IMR-90 (cell line): ENCODE measurements around the gene GUCY1A2. TPM values are rescaled to one million over a fixed set of nuclear protein-coding genes. Genes with fewer than 3 reads are reported as not detected.

Experiments used
- ATAC-seq: fragments of 200-7000 bp; cut with Tn5 transposase; 2 replicates; pipeline ENCODE4 v1.9.1; 2020; ENCODE audit warnings: low read depth, mild to moderate bottlenecking, moderate library complexity
- BruUV-seq: library from RNA; stranded (reverse); fragments of 400-500 nt; replicated peaks from 2 replicates; lab custom pipeline; 2021; lab: Mats Ljungman, UMichigan
- CTCF ChIA-PET: fragments of 300-600 bp; formaldehyde crosslinking; extraction: SDS; loops from one replicate; lab custom pipeline; 2021; ENCODE audit warnings: antibody characterized with exemption; lab: Yijun Ruan, JAX
- POLR2A ChIA-PET: fragments of 300-600 bp; sonication (Branson Sonifier 250); formaldehyde crosslinking; loops from one replicate; lab custom pipeline; 2022; ENCODE audit warnings: antibody characterized with exemption; ENCODE audit not compliant: unreplicated experiment; lab: Charles Lee
- DNase-seq: peaks from one replicate; pipeline ENCODE4 v3.0.0; 2013
- H2AFZ ChIP-seq: replicated peaks from 2 replicates; pipeline ENCODE3; 2013; ENCODE audit warnings: low read length, mild to moderate bottlenecking; ENCODE audit not compliant: poor library complexity
- H2AK5ac ChIP-seq: 2 replicates; pipeline ENCODE4 v1.6.1; 2013; ENCODE audit warnings: low read depth, low read length, inconsistent platforms
- H2AK9ac ChIP-seq: replicated peaks from 2 replicates; pipeline ENCODE3; 2013; ENCODE audit warnings: mild to moderate bottlenecking, low read depth, low read length, moderate library complexity; ENCODE audit not compliant: poor library complexity
- H2BK120ac ChIP-seq: 2 replicates; pipeline ENCODE4 v1.6.1; 2013; ENCODE audit warnings: low read depth, low read length, inconsistent platforms
- H2BK15ac ChIP-seq: 3 replicates; pipeline ENCODE4 v1.6.1; 2013; ENCODE audit warnings: low read depth, low read length, inconsistent platforms
- H2BK20ac ChIP-seq: 2 replicates; pipeline ENCODE4 v1.6.1; 2013; ENCODE audit warnings: low read depth, mild to moderate bottlenecking, inconsistent platforms, low read length, moderate library complexity
- H2BK5ac ChIP-seq: 2 replicates; pipeline ENCODE4 v1.6.1; 2013; ENCODE audit warnings: mild to moderate bottlenecking, low read depth, low read length, inconsistent platforms; ENCODE audit not compliant: poor library complexity, severe bottlenecking
- H3K14ac ChIP-seq: replicated peaks from 2 replicates; pipeline ENCODE4 v1.6.1; 2013; ENCODE audit warnings: low read depth, low read length, inconsistent platforms
- H3K18ac ChIP-seq: 2 replicates; pipeline ENCODE4 v1.6.1; 2013; ENCODE audit warnings: low read depth, low read length, control low read depth
- H3K23ac ChIP-seq: 2 replicates; pipeline ENCODE4 v1.6.1; 2013; ENCODE audit warnings: low read depth, low read length, inconsistent platforms
- H3K27ac ChIP-seq: 2 replicates; pipeline ENCODE4 v1.5.1; 2013; ENCODE audit warnings: mild to moderate bottlenecking, control low read depth, low read length; ENCODE audit not compliant: insufficient read depth
- H3K27me3 ChIP-seq: 2 replicates; pipeline ENCODE4 v1.6.1; 2013; ENCODE audit warnings: low read length; ENCODE audit not compliant: control insufficient read depth, insufficient read depth
- H3K36me3 ChIP-seq: 2 replicates; pipeline ENCODE4 v1.6.1; 2013; ENCODE audit warnings: low read length, mixed read lengths; ENCODE audit not compliant: control insufficient read depth, insufficient read depth
- H3K4ac ChIP-seq: 2 replicates; pipeline ENCODE4 v1.6.1; 2013; ENCODE audit warnings: low read depth, low read length, inconsistent platforms
- H3K4me1 ChIP-seq: 2 replicates; pipeline ENCODE4 v1.6.1; 2013; ENCODE audit warnings: low read length, mixed read lengths; ENCODE audit not compliant: control insufficient read depth, insufficient read depth
- H3K4me2 ChIP-seq: 2 replicates; pipeline ENCODE4 v1.6.1; 2013; ENCODE audit warnings: low read depth, mild to moderate bottlenecking, control low read depth, low read length, moderate library complexity
- H3K4me3 ChIP-seq: 2 replicates; pipeline ENCODE4 v1.5.1; 2013; ENCODE audit warnings: low read depth, mild to moderate bottlenecking, control low read depth, low read length, moderate library complexity; ENCODE audit not compliant: insufficient read depth
- H3K56ac ChIP-seq: 2 replicates; pipeline ENCODE4 v1.6.1; 2013; ENCODE audit warnings: low read length, inconsistent platforms; ENCODE audit not compliant: insufficient read depth; ENCODE audit errors: extremely low read depth
- H3K79me1 ChIP-seq, 2 experiments: 2 replicates each; pipeline ENCODE4 v1.6.1; 2013; ENCODE audit warnings: low read length in 2 of 2, inconsistent platforms in 1 of 2, low read depth in 1 of 2
- H3K9ac ChIP-seq: 2 replicates; pipeline ENCODE4 v1.6.1; 2013; ENCODE audit warnings: low read depth, low read length, control low read depth
- H3K9me1 ChIP-seq: 2 replicates; pipeline ENCODE4 v1.6.1; 2013; ENCODE audit warnings: low read length, inconsistent platforms; ENCODE audit not compliant: insufficient read depth
- H3K9me3 ChIP-seq: 2 replicates; pipeline ENCODE4 v1.6.1; 2013; ENCODE audit warnings: low read length; ENCODE audit not compliant: control insufficient read depth, insufficient read depth
- H4K20me1 ChIP-seq: 2 replicates; pipeline ENCODE4 v1.6.1; 2013; ENCODE audit warnings: low read length, inconsistent platforms; ENCODE audit not compliant: insufficient read depth
- H4K5ac ChIP-seq: 2 replicates; pipeline ENCODE4 v1.6.1; 2013; ENCODE audit warnings: mild to moderate bottlenecking, low read depth, low read length, control low read depth
- H4K8ac ChIP-seq, 2 experiments: 2 replicates each; pipeline ENCODE4 v1.6.1; 2013; ENCODE audit warnings: low read depth in 2 of 2, low read length in 2 of 2, control low read depth in 1 of 2, inconsistent platforms in 1 of 2
- H4K91ac ChIP-seq: 2 replicates; pipeline ENCODE4 v1.6.1; 2013; ENCODE audit warnings: low read depth, low read length, inconsistent platforms; ENCODE audit not compliant: insufficient read depth
- BHLHE40 ChIP-seq: fragments of 150-350 bp; IDR thresholded peaks from 2 replicates; pipeline ENCODE4 v1.6.1; 2016; ENCODE audit warnings: mild to moderate bottlenecking, low read depth, low read length
- CEBPB ChIP-seq: IDR thresholded peaks from 2 replicates; pipeline ENCODE4 v1.6.1; 2012; ENCODE audit warnings: low read depth, low read length, improper control_type of control experiment
- MAZ ChIP-seq: IDR thresholded peaks from 2 replicates; pipeline ENCODE4 v1.6.1; 2012; ENCODE audit warnings: low read depth, mild to moderate bottlenecking, low read length, improper control_type of control experiment, moderate library complexity, borderline replicate concordance
- POLR2A ChIP-seq: IDR thresholded peaks from 2 replicates; pipeline ENCODE4 v1.6.1; 2012; ENCODE audit warnings: mild to moderate bottlenecking, low read depth, low read length
- RAD21 ChIP-seq: IDR thresholded peaks from 2 replicates; pipeline ENCODE4 v1.6.1; 2012; ENCODE audit warnings: low read length, improper control_type of control experiment
- WGBS, 2 experiments: methylation state at CpG; one replicate each; pipeline versions ENCODE4 v1.1.5 to v1.1.7; 2013; ENCODE audit warnings: missing lambda C conversion rate in 2 of 2; ENCODE audit not compliant: insufficient read length in 1 of 2; ENCODE audit errors: extremely low coverage in 2 of 2; 5-methylcytosine and 5-hydroxymethylcytosine counted together
- dilution Hi-C: fragments of 300-500 bp; cut with HindIII; formaldehyde crosslinking; loops from one replicate; pipeline ENCODE4 v1.14.3; 2018; ENCODE audit warnings: low sequenced_read_pairs; ENCODE audit not compliant: unreplicated experiment
- in situ Hi-C: fragments of 300-500 bp; cut with MboI; formaldehyde crosslinking; loops from 3 replicates; pipeline ENCODE4 v1.14.3; 2019; ENCODE audit warnings: low sequenced_read_pairs, inconsistent platforms, mixed read lengths
- intact Hi-C: fragments of 100-400 bp; cut with micrococcal nuclease; formaldehyde crosslinking; loops from 2 replicates; pipeline ENCODE4 v1.10.0; 2022
- polyA plus RNA-seq, 3 experiments: library from polyadenylated mRNA; depleted of rRNA; stranded (reverse); fragments of >200 nt; gene quantifications; 2 replicates each; pipeline ENCODE4 v1.2.3, GENCODE V29; 2012; ENCODE audit warnings: low replicate concordance in 1 of 3
- total RNA-seq: library from RNA; depleted of rRNA; stranded (reverse); fragments of >200 nt; gene quantifications from 2 replicates; pipeline ENCODE4 v1.2.3, GENCODE V29; 2012

GUCY1A2 gene
- total and polyA plus RNA-seq, 2 of the 4 experiments (the other 2 are of a cell fraction): under 0.01 to 0.03 TPM

DNA sequence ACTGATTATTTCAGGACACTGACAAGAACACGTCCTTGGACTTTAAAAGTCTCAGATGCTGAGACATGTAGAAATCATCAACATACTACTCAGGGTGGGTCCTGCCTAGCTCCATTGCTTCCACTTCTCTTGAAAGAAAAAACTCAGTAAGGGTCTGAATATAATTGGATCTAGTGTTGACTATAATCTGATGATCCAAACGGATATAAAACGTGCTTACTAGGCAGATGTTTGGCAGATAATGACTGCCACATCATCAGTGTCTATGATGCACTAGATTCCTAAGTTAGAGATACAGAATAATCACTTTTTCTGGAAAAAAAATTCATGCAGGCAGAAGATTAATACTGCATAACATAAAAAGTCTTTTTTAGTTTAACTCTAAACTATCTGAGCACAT, 21.6 kb downstream of the GUCY1A2 start:
- ChIA-PET CTCF (interaction anchor here (1.2 kb wide), 1 partner anchor 20 kb away, joined by 4 read pairs; no protein-coding TSS in a partner anchor), POLR2A (no interaction called here)
- H3K4me3 ChIP-seq: no peak overlapping the region
- no peak overlapping the region for H2AFZ ChIP-seq
- no peaks in the 10 kb centered on the region for H3K9me1 ChIP-seq
- dilution Hi-C loops: no loop called here
- H4K5ac ChIP-seq: no peak overlapping the region
- no peak overlapping the region for H2AK5ac ChIP-seq
- no peak overlapping the region for H3K14ac ChIP-seq
- H4K91ac ChIP-seq: no peak overlapping the region
- H2BK15ac ChIP-seq: no peak overlapping the region
- H2BK20ac ChIP-seq: no peak overlapping the region
- no peak overlapping the region for H4K8ac ChIP-seq
- no peaks in the 10 kb centered on the region for H3K4me1 ChIP-seq
- no peaks in the 10 kb centered on the region for H3K9me3 ChIP-seq
- intact Hi-C loops: no loop called here
- H3K18ac ChIP-seq: no peak overlapping the region
- no peak overlapping the region for H3K27ac ChIP-seq
- no TSS peak for BruUV-seq
- no peak overlapping the region for H3K4me2 ChIP-seq
- H3K23ac ChIP-seq: no peak overlapping the region
- no peak for ATAC-seq
- no peaks in the 10 kb centered on the region for H3K79me1 ChIP-seq
- H2BK120ac ChIP-seq: no peak overlapping the region
- no peaks in the 10 kb centered on the region for H3K36me3 ChIP-seq
- H2BK5ac ChIP-seq: no peak overlapping the region
- no peak overlapping the region for H3K56ac ChIP-seq
- H3K27me3 ChIP-seq: no peaks in the 10 kb centered on the region
- in situ Hi-C loops: no loop called here
- H3K9ac ChIP-seq: no peak overlapping the region
- no CpG with 5 or more reads among the region's 3 CpGs for WGBS, 2 experiments
- TF ChIP-seq RAD21 (no peak), CEBPB (no peak), POLR2A (no peak), MAZ (no peak), BHLHE40 (no peak)
- no peaks in the 10 kb centered on the region for H4K20me1 ChIP-seq
- H2AK9ac ChIP-seq: no peak overlapping the region
- no peak for DNase-seq
- no peak overlapping the region for H3K4ac ChIP-seq
